GM21447 (cell line): ENCODE measurements around the gene CELSR1.
"Not testable (repeated sequence)": the region's sequence is repeated elsewhere in the genome, so short reads cannot be mapped to it uniquely, and the experiment has no call there.

Experiments used
- ATAC-seq: cut with Tn5 transposase; IDR thresholded peaks from one replicate; pipeline ENCODE4 v1.9.1; 2021; ENCODE audit not compliant: unreplicated experiment

The CELSR1 gene

GRCh38 chr22:46533070-46533833 is 4.2 kb downstream of the CELSR1 start:
- ATAC-seq: no peak

- ATAC-seq: no peak
Observed at GRCh38 chr22:46532416-46532815, 5.0 kb downstream of the CELSR1 start.

- ATAC-seq: no peak
Observed at GRCh38 chr22:46531581-46532175, 5.7 kb downstream of the CELSR1 start.

GRCh38 chr22:46528121-46528610 is 9.3 kb downstream of the CELSR1 start:
- no peak for ATAC-seq

GRCh38 chr22:46526244-46526839 is 11.1 kb downstream of the CELSR1 start:
- ATAC-seq: no peak

- ATAC-seq: no peak
Observed at GRCh38 chr22:46525389-46526243, 11.8 kb downstream of the CELSR1 start.

- no peak for ATAC-seq
Observed at GRCh38 chr22:46524203-46524740, 13.1 kb downstream of the CELSR1 start.

GRCh38 chr22:46522797-46523196 is 14.6 kb downstream of the CELSR1 start:
- ATAC-seq: no peak

GRCh38 chr22:46521994-46522393 is 15.4 kb downstream of the CELSR1 start:
- no peak for ATAC-seq

GRCh38 chr22:46520880-46521279 is 16.5 kb downstream of the CELSR1 start:
- ATAC-seq: no peak

- no peak for ATAC-seq
Observed at GRCh38 chr22:46519377-46519776, 18.0 kb downstream of the CELSR1 start.

- no peak for ATAC-seq
Observed at GRCh38 chr22:46518542-46519325, 18.7 kb downstream of the CELSR1 start.

GRCh38 chr22:46518038-46518437 is 19.4 kb downstream of the CELSR1 start:
- ATAC-seq: no peak

- no peak for ATAC-seq
Observed at GRCh38 chr22:46517255-46517761, 20.1 kb downstream of the CELSR1 start.

- ATAC-seq: no peak
Observed at GRCh38 chr22:46516638-46517037, 20.8 kb downstream of the CELSR1 start.

GRCh38 chr22:46516112-46516487 is 21.3 kb downstream of the CELSR1 start:
- ATAC-seq: not testable (repeated sequence)

- ATAC-seq: no peak
Observed at GRCh38 chr22:46515208-46516111, 22.0 kb downstream of the CELSR1 start.

- ATAC-seq: no peak
Observed at GRCh38 chr22:46514592-46515207, 22.7 kb downstream of the CELSR1 start.
